GM12878 (cell line): ENCODE measurements around the gene HOXC9. TPM values are rescaled to one million over a fixed set of nuclear protein-coding genes. Genes with fewer than 3 reads are reported as not detected.

Experiments
- ATAC-seq: fragments of 200-7000 bp; cut with Tn5 transposase; 3 replicates; pipeline ENCODE4 v1.9.1; 2020; ENCODE audit warnings: mild to moderate bottlenecking, moderate library complexity
- BruUV-seq: library from RNA; stranded (reverse); fragments of 400-500 nt; replicated peaks from 2 replicates; lab custom pipeline; 2021; lab: Mats Ljungman, UMichigan
- CTCF ChIA-PET: fragments of 300-600 bp; sonication (Branson Sonifier 250); formaldehyde crosslinking; extraction: SDS; loops from one replicate; lab custom pipeline; 2021; ENCODE audit warnings: inconsistent platforms; lab: Yijun Ruan, JAX
- POLR2A ChIA-PET: fragments of 350-600 bp; formaldehyde crosslinking; extraction: SDS; loops from one replicate; lab custom pipeline; 2021; ENCODE audit warnings: inconsistent platforms; lab: Charles Lee
- RAD21 ChIA-PET: fragments of 300-600 bp; sonication (Branson Sonifier 250); formaldehyde crosslinking; loops from one replicate; lab custom pipeline; 2023; ENCODE audit warnings: antibody characterized with exemption; ENCODE audit not compliant: unreplicated experiment; lab: Charles Lee
- SMC1A ChIA-PET: fragments of 300-600 bp; sonication (Branson Sonifier 250); formaldehyde crosslinking; loops from one replicate; lab custom pipeline; 2023; ENCODE audit not compliant: unreplicated experiment, uncharacterized antibody; lab: Charles Lee
- DNase-seq: peaks from one replicate; pipeline ENCODE4 v3.0.0-alpha.2; 2011; ENCODE audit warnings: low read depth, low spot score
- FAIRE-seq: peaks from 3 replicates; lab custom pipeline; 2011; peaks lifted over from hg19 to GRCh38; lab: Jason Lieb, UNC
- H2AFZ ChIP-seq: 2 replicates; pipeline ENCODE4 v1.6.0; 2011; ENCODE audit warnings: low read depth, low read length, control low read depth; ENCODE audit not compliant: control insufficient read depth
- H3K27ac ChIP-seq: 2 replicates; pipeline ENCODE4 v1.5.1; 2011; ENCODE audit warnings: control low read depth; ENCODE audit not compliant: control insufficient read depth, insufficient read depth
- H3K27me3 ChIP-seq, 2 experiments: replicated peaks in 1 of 2; 2 replicates each; pipeline versions ENCODE4 v1.6.0 to v1.6.1; 2011; ENCODE audit warnings: low read length in 1 of 2; ENCODE audit not compliant: control insufficient read depth in 2 of 2, insufficient read depth in 2 of 2
- H3K36me3 ChIP-seq, 2 experiments: 2 replicates each; pipeline ENCODE4 v1.5.1; 2011; ENCODE audit warnings: low read length in 1 of 2; ENCODE audit not compliant: control insufficient read depth in 2 of 2, insufficient read depth in 2 of 2
- H3K4me1 ChIP-seq: 2 replicates; pipeline ENCODE4 v1.6.1; 2011; ENCODE audit warnings: mild to moderate bottlenecking, low read length, moderate library complexity, mixed read lengths; ENCODE audit not compliant: control insufficient read depth, insufficient read depth
- H3K4me2 ChIP-seq: 2 replicates; pipeline ENCODE4 v1.6.0; 2011; ENCODE audit warnings: control low read depth; ENCODE audit not compliant: control insufficient read depth, insufficient read depth
- H3K4me3 ChIP-seq: fragments of 200-600 bp; sonication (generic); 2 replicates; pipeline ENCODE4 v1.5.1; 2016
- H3K79me2 ChIP-seq: 2 replicates; pipeline ENCODE4 v1.6.0; 2011; ENCODE audit warnings: low read length; ENCODE audit not compliant: control insufficient read depth, insufficient read depth
- H3K9ac ChIP-seq: 2 replicates; pipeline ENCODE4 v1.8.0; 2011; ENCODE audit warnings: low read length, control low read depth, mixed read lengths; ENCODE audit not compliant: control insufficient read depth, insufficient read depth
- H3K9me3 ChIP-seq: replicated peaks from 3 replicates; pipeline ENCODE4 v1.5.1; 2011; ENCODE audit warnings: mild to moderate bottlenecking, low read length; ENCODE audit not compliant: control insufficient read depth, insufficient read depth
- H4K20me1 ChIP-seq: 2 replicates; pipeline ENCODE4 v1.6.0; 2011; ENCODE audit not compliant: control insufficient read depth, insufficient read depth
- CHD2 ChIP-seq: IDR thresholded peaks from 2 replicates; pipeline ENCODE4 v1.6.1; 2011; ENCODE audit warnings: low read depth, low read length, improper control_type of control experiment, borderline replicate concordance
- CTCF ChIP-seq, 3 experiments: IDR thresholded peaks in 2 of 3; conservative IDR thresholded peaks in 1 of 3; 2 replicates each; pipeline ENCODE4 v1.5.1; 2011; ENCODE audit warnings: low read depth in 3 of 3, low read length in 3 of 3, mild to moderate bottlenecking in 3 of 3, control low read depth in 2 of 3, moderate library complexity in 2 of 3, inconsistent platforms in 1 of 3, mixed read lengths in 1 of 3; ENCODE audit not compliant: control insufficient read depth in 2 of 3, insufficient read depth in 1 of 3; ENCODE audit errors: extremely low read depth in 1 of 3
- E2F8 ChIP-seq: fragments of 450-650 bp; IDR thresholded peaks from 2 replicates; pipeline ENCODE4 v1.6.1; 2018; ENCODE audit warnings: mild to moderate bottlenecking, low read depth, moderate library complexity; ENCODE audit not compliant: partially characterized antibody
- EED ChIP-seq: sonication (generic); IDR thresholded peaks from 2 replicates; pipeline ENCODE4 v1.6.1; 2016; ENCODE audit warnings: antibody characterized with exemption, low read depth
- FOXK2 ChIP-seq: fragments of 450-650 bp; IDR thresholded peaks from 2 replicates; pipeline ENCODE4 v1.6.1; 2017; ENCODE audit warnings: mild to moderate bottlenecking, moderate library complexity
- HDAC2 ChIP-seq: fragments of 200-600 bp; sonication (generic); IDR thresholded peaks from 2 replicates; pipeline ENCODE4 v1.6.1; 2017
- IKZF1 ChIP-seq: fragments of 450-650 bp; conservative IDR thresholded peaks from 2 replicates; pipeline ENCODE4 v1.6.1; 2017; ENCODE audit warnings: antibody characterized with exemption, mild to moderate bottlenecking
- IRF3 ChIP-seq: fragments of 450-650 bp; IDR thresholded peaks from 2 replicates; pipeline ENCODE4 v1.6.1; 2014; ENCODE audit warnings: mild to moderate bottlenecking
- KAT2A ChIP-seq: conservative IDR thresholded peaks from 2 replicates; pipeline ENCODE4 v1.6.1; 2011; ENCODE audit warnings: low read depth, low read length; ENCODE audit not compliant: control insufficient read depth
- KDM1A ChIP-seq: fragments of 200-600 bp; sonication (generic); IDR thresholded peaks from 2 replicates; pipeline ENCODE4 v1.6.1; 2016; ENCODE audit warnings: borderline replicate concordance
- MYB ChIP-seq: fragments of 150-350 bp; IDR thresholded peaks from 2 replicates; pipeline ENCODE4 v1.6.1; 2014; ENCODE audit warnings: mild to moderate bottlenecking, low read depth, low read length, borderline replicate concordance
- MYC ChIP-seq: IDR thresholded peaks from 2 replicates; pipeline ENCODE4 v1.6.1; 2011; ENCODE audit warnings: mild to moderate bottlenecking, low read length, moderate library complexity, inconsistent platforms; ENCODE audit not compliant: insufficient read depth, insufficient replicate concordance, insufficient read length, severe bottlenecking
- SIN3A ChIP-seq: IDR thresholded peaks from 2 replicates; pipeline ENCODE4 v1.6.1; 2012; ENCODE audit warnings: low read depth, low read length, improper control_type of control experiment
- SREBF1 ChIP-seq: IDR thresholded peaks from 2 replicates; pipeline ENCODE4 v1.6.1; 2012; ENCODE audit warnings: mild to moderate bottlenecking, low read length
- SRF ChIP-seq, 2 experiments: IDR thresholded peaks; 2 replicates each; pipeline ENCODE4 v1.6.1; 2011; ENCODE audit warnings: low read depth in 2 of 2, low read length in 2 of 2, mild to moderate bottlenecking in 1 of 2, moderate library complexity in 1 of 2
- SUPT20H ChIP-seq: IDR thresholded peaks from 2 replicates; pipeline ENCODE4 v1.6.1; 2011; ENCODE audit warnings: low read depth, mild to moderate bottlenecking, low read length, moderate library complexity, borderline replicate concordance; ENCODE audit not compliant: control insufficient read depth
- ZZZ3 ChIP-seq: IDR thresholded peaks from 2 replicates; pipeline ENCODE4 v1.6.1; 2011; ENCODE audit warnings: low read depth; ENCODE audit not compliant: control insufficient read depth, insufficient read length
- WGBS: methylation state at CpG from one replicate; pipeline ENCODE4 v1.1.6; 2016; ENCODE audit warnings: low lambda C conversion rate; ENCODE audit not compliant: insufficient replicate concordance, insufficient coverage; ENCODE audit errors: missing lambda C conversion rate; 5-methylcytosine and 5-hydroxymethylcytosine counted together
- in situ Hi-C: fragments of 300-500 bp; cut with MboI; formaldehyde crosslinking; loops from 9 replicates; pipeline ENCODE4 v1.14.3; 2018; ENCODE audit warnings: mixed read lengths
- intact Hi-C: fragments of 100-400 bp; cut with micrococcal nuclease; formaldehyde crosslinking; loops from one replicate; pipeline ENCODE4 v1.14.2; 2022; ENCODE audit not compliant: unreplicated experiment
- polyA plus RNA-seq, 11 experiments: library from polyadenylated mRNA; depleted of rRNA in 4 of 11; unstranded in 6 of 11; stranded (reverse) in 5 of 11; fragments of >200 nt; fragmentation: Nextera tagmentation in 4 of 11; fragmentation: Illumina TruSeq in 1 of 11; extraction: Ambion mirVana in 4 of 11; extraction: Trizol in 1 of 11; gene quantifications; 1 replicate in 1 of 11; 2 replicates in 10 of 11; pipeline versions ENCODE4 v1.2.1 to v1.2.3, GENCODE V29; 2011 to 2016; ENCODE audit warnings: inconsistent platforms in 2 of 11, missing spikeins in 2 of 11, low read depth in 1 of 11
- total RNA-seq, 4 experiments: library from RNA; depleted of rRNA in 3 of 4; stranded (reverse); fragments of >200 nt in 3 of 4; fragmentation: Illumina TruSeq in 1 of 4; extraction: Trizol in 1 of 4; gene quantifications; 2 replicates each; pipeline versions ENCODE4 v1.2.1 to v1.2.3, GENCODE V29; 2013 to 2021

The HOXC9 gene
- total and polyA plus RNA-seq, 10 of the 15 experiments (the other 5 are each of a cell fraction or from before 2014, with no cell fraction given) = not detected

- TF ChIP-seq SRF (IDR thresholded peaks at IDR 0.05; ENCODE audit: low read depth in 2 of 2, low read length in 2 of 2) (no peak), SREBF1 (no peak), MYC (no peak)
These were observed 3.0 kb downstream of the HOXC9 start (continued) for GRCh38 chr12:54002915-54003389.

- POLR2A ChIA-PET = no interaction called here
- no peaks in the 10 kb centered on the region for H3K36me3 ChIP-seq
- CTCF ChIA-PET = interaction anchor here (1.1 to 6.1 kb wide), 9 partner anchors 13 to 491 kb away, joined by 3 to 105 read pairs (median 5); partner anchors contain the start of genes HOXC10, HOXC5 and SMUG1
- in situ Hi-C loops (no loop called here), intact Hi-C loops (loop anchor here (10.0 kb wide), 1 partner anchor 371 kb away; no protein-coding TSS in a partner anchor)
- TF ChIP-seq MYB (no peak), ZZZ3 (no peak), KDM1A (no peak), SIN3A (no peak), HDAC2 (no peak), CTCF (IDR thresholded peaks at IDR 0.05 in 2 of 3, conservative IDR thresholded peaks at IDR 0.05 in 1 of 3; ENCODE audit: control insufficient read depth in 2 of 3, extremely low read depth in 1 of 3, insufficient read depth in 1 of 3, low read depth in 3 of 3, low read length in 3 of 3) (no peak), IRF3 (no peak), IKZF1 (no peak), EED (no peak), SUPT20H (no peak), CHD2 (no peak), SRF (IDR thresholded peaks at IDR 0.05; ENCODE audit: low read depth in 2 of 2, low read length in 2 of 2) (no peak), FOXK2 (no peak), KAT2A (no peak), E2F8 (no peak)
- DNase-seq = no peak
- no peak for FAIRE-seq
- no peaks in the 10 kb centered on the region for H3K79me2 ChIP-seq
- no peak for ATAC-seq
- RAD21 ChIA-PET = interaction anchor here (0.9 to 1.1 kb wide), 3 partner anchors 135 to 204 kb away, joined by 3 read pairs; no protein-coding TSS in a partner anchor
- H3K27ac ChIP-seq = no peak overlapping the region
- no peak overlapping the region for H2AFZ ChIP-seq
- no peak overlapping the region for H3K4me3 ChIP-seq
- no peak overlapping the region for H3K9ac ChIP-seq
- 19% methylated on average over 3 of the region's 3 CpGs for WGBS
- H3K27me3 ChIP-seq = peaks cover 29 to 36% of the 10 kb centered on the region in 2 experiments
- peaks cover 6% of the 10 kb centered on the region for H3K4me1 ChIP-seq
- no peaks in the 10 kb centered on the region for H3K9me3 ChIP-seq
- no peak overlapping the region for H3K4me2 ChIP-seq
- BruUV-seq = no TSS peak
- H4K20me1 ChIP-seq = no peaks in the 10 kb centered on the region
- SMC1A ChIA-PET = interaction anchor here (0.9 to 1.9 kb wide), 6 partner anchors 11 to 224 kb away, joined by 3 to 8 read pairs (median 4); no protein-coding TSS in a partner anchor
These were observed 3.7 kb downstream of the HOXC9 start for GRCh38 chr12:54003625-54004024.
